SK-N-SH treated with all-trans-retinoic acid at 6 μM for 48 hours (cell line): ENCODE results near the gene CHIA.

Experiments
- ARNTL ChIP-seq: fragments of 450-650 bp; formaldehyde crosslinking; IDR thresholded peaks from 2 replicates; pipeline ENCODE4 v1.5.0; 2020; ENCODE audit warnings: low read depth, mild to moderate bottlenecking, moderate library complexity, borderline replicate concordance
- ESRRG ChIP-seq: fragments of 250-450 bp; sonication (Bioruptor Pico); IDR thresholded peaks from 2 replicates; pipeline ENCODE4 v1.6.1; 2021; ENCODE audit warnings: mild to moderate bottlenecking
- PATZ1 ChIP-seq: fragments of 250-450 bp; sonication (Bioruptor Pico); IDR thresholded peaks from 2 replicates; pipeline ENCODE4 v1.8.0; 2020; ENCODE audit warnings: mild to moderate bottlenecking, moderate library complexity, borderline replicate concordance
- RARB ChIP-seq: fragments of 250-450 bp; sonication (Bioruptor Pico); IDR thresholded peaks from 2 replicates; pipeline ENCODE4 v1.8.0; 2021; ENCODE audit warnings: mild to moderate bottlenecking, moderate library complexity
- SNAI2 ChIP-seq: fragments of 250-450 bp; sonication (Bioruptor Pico); IDR thresholded peaks from 2 replicates; pipeline ENCODE4 v1.5.0; 2020; ENCODE audit warnings: mild to moderate bottlenecking, moderate library complexity
- TCF4 ChIP-seq: fragments of 250-450 bp; sonication (Bioruptor Pico); IDR thresholded peaks from 2 replicates; pipeline ENCODE4 v1.8.0; 2021; ENCODE audit warnings: mild to moderate bottlenecking, moderate library complexity, borderline replicate concordance
- ZFP30 ChIP-seq: fragments of 450-650 bp; formaldehyde crosslinking; IDR thresholded peaks from 2 replicates; pipeline ENCODE4 v1.5.0; 2022; ENCODE audit warnings: mild to moderate bottlenecking, moderate library complexity
- ZNF8 ChIP-seq: fragments of 450-650 bp; formaldehyde crosslinking; IDR thresholded peaks from 2 replicates; pipeline ENCODE4 v1.5.0; 2020; ENCODE audit warnings: mild to moderate bottlenecking, moderate library complexity
- TF ChIP-seq, protein P1 (sequence below): fragments of 250-450 bp; sonication (Bioruptor Pico); IDR thresholded peaks from 2 replicates; pipeline ENCODE4 v1.5.1; 2020; ENCODE audit warnings: low read depth, mild to moderate bottlenecking, moderate library complexity
- TF ChIP-seq, protein P2 (sequence below): fragments of 250-450 bp; sonication (Bioruptor Pico); IDR thresholded peaks from 2 replicates; pipeline ENCODE4 v1.5.1; 2021; ENCODE audit warnings: mild to moderate bottlenecking, moderate library complexity

GRCh38 chr1:111309690-111310089 is 19.0 kb downstream of the CHIA start:
- no peak for TF ChIP-seq PATZ1 (CRISPR knock-in tag)
- TF ChIP-seq, protein P1, sequence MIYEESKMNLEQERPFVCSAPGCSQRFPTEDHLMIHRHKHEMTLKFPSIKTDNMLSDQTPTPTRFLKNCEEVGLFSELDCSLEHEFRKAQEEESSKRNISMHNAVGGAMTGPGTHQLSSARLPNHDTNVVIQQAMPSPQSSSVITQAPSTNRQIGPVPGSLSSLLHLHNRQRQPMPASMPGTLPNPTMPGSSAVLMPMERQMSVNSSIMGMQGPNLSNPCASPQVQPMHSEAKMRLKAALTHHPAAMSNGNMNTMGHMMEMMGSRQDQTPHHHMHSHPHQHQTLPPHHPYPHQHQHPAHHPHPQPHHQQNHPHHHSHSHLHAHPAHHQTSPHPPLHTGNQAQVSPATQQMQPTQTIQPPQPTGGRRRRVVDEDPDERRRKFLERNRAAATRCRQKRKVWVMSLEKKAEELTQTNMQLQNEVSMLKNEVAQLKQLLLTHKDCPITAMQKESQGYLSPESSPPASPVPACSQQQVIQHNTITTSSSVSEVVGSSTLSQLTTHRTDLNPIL (CRISPR knock-in tag), result no peak
- TF ChIP-seq RARB, result no peak
- no peak for TF ChIP-seq ZFP30 (CRISPR knock-in tag)
- no peak for TF ChIP-seq ZNF8 (CRISPR knock-in tag)
- no peak for TF ChIP-seq ESRRG
- TF ChIP-seq, protein P2, sequence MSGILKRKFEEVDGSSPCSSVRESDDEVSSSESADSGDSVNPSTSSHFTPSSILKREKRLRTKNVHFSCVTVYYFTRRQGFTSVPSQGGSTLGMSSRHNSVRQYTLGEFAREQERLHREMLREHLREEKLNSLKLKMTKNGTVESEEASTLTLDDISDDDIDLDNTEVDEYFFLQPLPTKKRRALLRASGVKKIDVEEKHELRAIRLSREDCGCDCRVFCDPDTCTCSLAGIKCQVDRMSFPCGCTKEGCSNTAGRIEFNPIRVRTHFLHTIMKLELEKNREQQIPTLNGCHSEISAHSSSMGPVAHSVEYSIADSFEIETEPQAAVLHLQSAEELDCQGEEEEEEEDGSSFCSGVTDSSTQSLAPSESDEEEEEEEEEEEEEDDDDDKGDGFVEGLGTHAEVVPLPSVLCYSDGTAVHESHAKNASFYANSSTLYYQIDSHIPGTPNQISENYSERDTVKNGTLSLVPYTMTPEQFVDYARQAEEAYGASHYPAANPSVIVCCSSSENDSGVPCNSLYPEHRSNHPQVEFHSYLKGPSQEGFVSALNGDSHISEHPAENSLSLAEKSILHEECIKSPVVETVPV, result no peak
- no peak for TF ChIP-seq TCF4 (CRISPR knock-in tag)
- no peak for TF ChIP-seq SNAI2 (CRISPR knock-in tag)
- no peak for TF ChIP-seq ARNTL (CRISPR knock-in tag)
